GM06990 (cell line): ENCODE measurements around the gene GPRC6A.
A peak's percentile ranks its signal among the peaks of the same experiment; 100 is the strongest.
"Not testable (repeated sequence)": the region's sequence is repeated elsewhere in the genome, so short reads cannot be mapped to it uniquely, and the experiment has no call there.

Experiments used
- DNase-seq: peaks from one replicate; pipeline ENCODE4 v3.0.0-alpha.2; 2011; ENCODE audit not compliant: insufficient read length; ENCODE audit errors: extremely low read depth
- H3K27me3 ChIP-seq: replicated peaks from 2 replicates; pipeline ENCODE4 v1.6.0; 2011; ENCODE audit warnings: low read length; ENCODE audit not compliant: control insufficient read depth, insufficient read depth
- H3K36me3 ChIP-seq: 2 replicates; pipeline ENCODE4 v1.5.1; 2011; ENCODE audit warnings: low read length; ENCODE audit not compliant: control insufficient read depth, insufficient read depth
- H3K4me3 ChIP-seq: replicated peaks from 2 replicates; pipeline ENCODE4 v1.5.1; 2011; ENCODE audit warnings: low read depth, mild to moderate bottlenecking, control low read depth, low read length
- TF ChIP-seq, protein P1 (sequence below): IDR thresholded peaks from 2 replicates; pipeline ENCODE4 v1.5.1; 2011; ENCODE audit warnings: low read length, control low read depth, mild to moderate bottlenecking, inconsistent platforms; ENCODE audit not compliant: insufficient read depth, poor library complexity, severe bottlenecking

Gene GPRC6A

DNA sequence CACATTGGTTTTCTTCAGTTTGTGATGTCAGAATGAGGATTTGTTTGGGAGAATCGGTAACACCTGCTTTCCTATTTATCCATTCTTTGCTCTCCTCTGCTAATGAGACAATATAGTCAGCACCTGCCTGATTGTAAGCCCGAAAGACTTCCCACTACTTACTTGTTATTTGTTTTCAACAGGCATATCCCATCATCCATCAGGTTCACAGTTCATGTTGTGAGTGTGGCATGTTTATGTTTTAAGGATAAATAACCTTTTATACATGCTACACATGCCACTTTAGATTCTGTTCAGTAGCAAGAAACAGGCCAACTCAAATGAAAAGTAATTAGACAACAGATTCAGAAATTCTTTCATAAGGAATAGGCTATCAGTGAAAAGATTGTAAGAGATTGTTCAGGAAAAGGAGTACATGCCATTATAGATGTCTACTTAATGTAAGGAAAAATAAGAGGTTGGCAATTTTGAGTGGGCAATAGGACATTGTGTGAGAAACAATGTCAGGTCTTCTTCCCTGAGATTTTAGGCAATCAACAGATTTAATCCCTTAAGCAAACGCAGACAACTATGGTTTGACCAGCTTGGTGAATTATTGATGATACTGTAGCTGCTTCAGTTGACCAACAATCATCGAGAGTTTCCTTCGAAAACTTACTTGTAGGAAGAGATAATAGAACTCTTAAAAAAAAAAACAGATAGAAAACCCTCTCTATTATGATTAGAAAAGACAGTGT, 7.9 kb upstream of the GPRC6A start:
- H3K4me3 ChIP-seq: no peak overlapping the region
- no peak for DNase-seq
- no peaks in the 10 kb centered on the region for H3K27me3 ChIP-seq
- TF ChIP-seq, protein P1, sequence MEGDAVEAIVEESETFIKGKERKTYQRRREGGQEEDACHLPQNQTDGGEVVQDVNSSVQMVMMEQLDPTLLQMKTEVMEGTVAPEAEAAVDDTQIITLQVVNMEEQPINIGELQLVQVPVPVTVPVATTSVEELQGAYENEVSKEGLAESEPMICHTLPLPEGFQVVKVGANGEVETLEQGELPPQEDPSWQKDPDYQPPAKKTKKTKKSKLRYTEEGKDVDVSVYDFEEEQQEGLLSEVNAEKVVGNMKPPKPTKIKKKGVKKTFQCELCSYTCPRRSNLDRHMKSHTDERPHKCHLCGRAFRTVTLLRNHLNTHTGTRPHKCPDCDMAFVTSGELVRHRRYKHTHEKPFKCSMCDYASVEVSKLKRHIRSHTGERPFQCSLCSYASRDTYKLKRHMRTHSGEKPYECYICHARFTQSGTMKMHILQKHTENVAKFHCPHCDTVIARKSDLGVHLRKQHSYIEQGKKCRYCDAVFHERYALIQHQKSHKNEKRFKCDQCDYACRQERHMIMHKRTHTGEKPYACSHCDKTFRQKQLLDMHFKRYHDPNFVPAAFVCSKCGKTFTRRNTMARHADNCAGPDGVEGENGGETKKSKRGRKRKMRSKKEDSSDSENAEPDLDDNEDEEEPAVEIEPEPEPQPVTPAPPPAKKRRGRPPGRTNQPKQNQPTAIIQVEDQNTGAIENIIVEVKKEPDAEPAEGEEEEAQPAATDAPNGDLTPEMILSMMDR: no peak
- no peaks in the 10 kb centered on the region for H3K36me3 ChIP-seq

DNA sequence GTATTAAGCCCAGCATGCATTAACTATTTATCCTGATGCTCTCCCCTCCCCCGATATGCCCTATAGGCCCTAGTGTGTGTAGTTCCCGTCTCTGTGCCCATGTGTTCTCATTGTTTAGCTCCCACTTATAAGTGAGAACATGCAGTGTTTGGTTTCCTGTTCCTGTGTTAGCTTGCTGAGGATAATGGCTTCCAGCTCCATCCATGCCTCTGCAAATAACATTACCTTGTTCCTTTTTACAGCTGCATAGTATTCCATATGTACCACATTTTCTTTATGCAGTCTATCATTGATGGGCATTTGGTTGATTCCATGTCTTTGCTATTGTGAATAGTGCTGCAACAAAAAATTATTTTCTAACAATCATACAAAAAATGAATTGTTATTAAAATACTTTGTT, 5.6 kb upstream of the GPRC6A start:
- not testable (repeated sequence) for H3K27me3 ChIP-seq, H3K4me3 ChIP-seq, DNase-seq, H3K36me3 ChIP-seq

DNA sequence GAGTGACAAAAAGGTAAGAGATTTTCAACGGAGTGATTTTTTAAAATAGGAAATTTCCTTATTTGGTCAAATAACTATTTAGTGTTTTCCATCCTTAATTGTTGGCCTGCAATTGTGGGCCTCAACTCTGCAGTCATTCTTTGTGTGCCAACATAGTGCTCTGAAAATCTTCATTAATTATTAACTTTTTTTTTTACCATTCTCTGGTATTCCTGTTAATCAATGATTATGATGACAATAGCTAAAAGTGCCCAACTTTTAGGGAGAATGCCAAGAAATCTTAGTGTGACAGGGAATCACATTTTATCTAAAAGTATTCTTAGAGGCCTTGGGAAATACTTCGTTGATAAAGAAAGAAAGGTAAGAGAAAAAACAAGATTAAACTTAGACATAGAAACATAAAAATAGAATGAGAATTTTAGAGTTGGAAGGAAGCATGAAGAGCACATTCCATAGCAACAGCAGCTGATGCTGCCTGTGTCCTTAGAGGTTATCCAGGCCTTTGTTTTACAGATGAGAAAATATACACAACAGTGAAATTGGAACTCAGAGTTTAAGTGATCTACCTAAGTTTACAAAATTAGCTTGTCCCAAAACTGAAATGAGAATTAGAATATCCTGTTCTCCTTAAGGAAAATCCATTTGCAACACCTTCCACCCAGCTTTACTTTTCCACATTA, 1.2 kb downstream of the GPRC6A start:
- no peak for DNase-seq
- Histone ChIP-seq H3K27me3 (no peaks in the 10 kb centered on the region), H3K4me3 (no peak overlapping the region), H3K36me3 (no peaks in the 10 kb centered on the region)
- TF ChIP-seq, protein P1: no peak

DNA sequence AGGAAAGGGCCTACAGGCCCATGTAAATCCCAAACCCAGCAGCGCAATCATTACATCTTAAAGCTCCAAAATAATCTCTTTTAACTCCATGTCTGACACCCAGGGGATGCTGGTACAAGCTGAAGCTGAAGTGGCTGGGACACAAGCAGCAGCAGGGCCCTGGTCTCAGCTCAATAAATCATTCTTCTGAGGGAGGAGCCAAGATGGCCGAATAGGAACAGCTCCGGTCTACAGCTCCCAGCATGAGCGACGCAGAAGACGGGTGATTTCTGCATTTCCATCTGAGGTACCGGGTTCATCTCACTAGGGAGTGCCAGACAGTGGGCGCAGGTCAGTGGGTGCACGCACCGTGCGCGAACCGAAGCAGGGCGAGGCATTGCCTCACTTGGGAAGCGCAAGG, 12.5 kb downstream of the GPRC6A start:
- not testable (repeated sequence) for H3K27me3 ChIP-seq, H3K36me3 ChIP-seq, DNase-seq, H3K4me3 ChIP-seq

DNA sequence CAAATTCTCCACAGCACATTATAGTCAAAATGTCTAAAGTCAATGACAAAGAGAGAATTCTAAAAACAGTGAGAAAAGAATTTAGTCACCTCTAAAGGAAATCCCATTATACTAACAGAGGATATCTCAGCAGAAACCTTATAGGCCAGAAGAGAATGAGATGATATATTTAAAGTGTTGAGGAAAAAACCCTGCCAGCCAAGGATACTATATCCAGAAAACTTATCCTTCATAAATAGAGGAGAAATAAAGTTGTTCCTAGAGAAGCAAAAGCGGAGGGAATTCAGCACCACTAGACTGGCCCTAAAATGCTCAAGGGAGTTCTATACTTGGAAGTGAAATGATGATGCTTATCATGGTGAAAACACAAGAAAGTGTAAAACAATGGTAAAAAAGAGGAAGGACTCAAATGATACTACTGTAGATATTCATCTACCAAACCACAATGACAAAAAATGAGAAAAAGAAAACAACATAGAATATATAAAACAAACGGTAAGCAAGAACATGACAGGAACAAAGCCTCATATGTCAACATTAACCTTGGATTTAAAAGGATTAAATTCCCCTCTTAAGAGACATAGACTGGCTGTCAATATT, 16.7 kb downstream of the GPRC6A start:
- Histone ChIP-seq H3K36me3 (no peaks in the 10 kb centered on the region), H3K27me3 (no peaks in the 10 kb centered on the region), H3K4me3 (no peak overlapping the region)
- peak; percentile 4 for DNase-seq
- TF ChIP-seq, protein P1: no peak

DNA sequence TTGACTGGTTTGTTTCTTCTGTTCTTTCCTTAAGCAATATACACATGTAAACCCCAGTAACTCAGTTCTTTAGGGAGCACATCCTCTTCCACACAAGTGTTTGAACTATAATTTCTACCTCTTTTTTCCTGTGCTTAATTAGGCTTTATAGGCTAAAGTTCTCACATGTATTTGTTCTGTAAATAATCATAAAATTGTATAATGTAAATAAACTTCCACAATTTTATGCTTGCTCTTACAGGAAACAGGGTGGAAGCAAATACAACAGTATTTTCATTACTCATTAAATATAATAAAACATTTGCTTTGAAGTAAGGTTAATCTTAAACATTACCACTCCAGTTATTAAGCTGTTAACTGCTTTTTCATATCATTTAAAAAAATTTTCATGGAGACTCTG, 26.9 kb downstream of the GPRC6A start:
- TF ChIP-seq, protein P1: no peak
- no peak for DNase-seq
- Histone ChIP-seq H3K36me3 (no peaks in the 10 kb centered on the region), H3K4me3 (no peak overlapping the region), H3K27me3 (no peaks in the 10 kb centered on the region)
